AG04450 (cell line): Measurements from ENCODE around the gene DBNDD1. TPM values are rescaled to one million over a fixed set of nuclear protein-coding genes. Genes with fewer than 3 reads are reported as not detected.

Source experiments
- CTCF ChIA-PET: fragments of 300-600, 350-600 bp; formaldehyde crosslinking; extraction: SDS; loops from one replicate; lab custom pipeline; 2022; ENCODE audit warnings: antibody characterized with exemption, inconsistent platforms; lab: Charles Lee
- POLR2A ChIA-PET: fragments of 350-600 bp; formaldehyde crosslinking; extraction: SDS; loops from one replicate; lab custom pipeline; 2021; ENCODE audit warnings: antibody characterized with exemption, inconsistent platforms; lab: Yijun Ruan, JAX
- DNase-seq: peaks from one replicate; pipeline ENCODE4 v3.0.0-alpha.2; 2011; ENCODE audit warnings: low read depth, low spot score
- H3K27ac ChIP-seq: one replicate; pipeline ENCODE4 v1.5.1; 2012; ENCODE audit warnings: low read depth, low read length, control low read depth
- H3K27me3 ChIP-seq: one replicate; pipeline ENCODE4 v1.6.0; 2012; ENCODE audit warnings: low read length; ENCODE audit not compliant: control insufficient read depth, insufficient read depth
- H3K4me3 ChIP-seq: 2 replicates; pipeline ENCODE4 v1.5.1; 2011; ENCODE audit warnings: mild to moderate bottlenecking, low read depth, low read length, control low read depth
- H3K9me3 ChIP-seq: 2 replicates; pipeline ENCODE4 v1.5.1; 2012; ENCODE audit warnings: low read length; ENCODE audit not compliant: control insufficient read depth, insufficient read depth
- polyA plus RNA-seq: library from polyadenylated mRNA; depleted of rRNA; stranded (reverse); fragments of >200 nt; gene quantifications from 2 replicates; pipeline ENCODE4 v1.2.3, GENCODE V29; 2011
- TF ChIP-seq, protein P1 (sequence below): IDR thresholded peaks from 2 replicates; pipeline ENCODE4 v1.5.1; 2011; ENCODE audit warnings: low read depth, low read length, control low read depth, inconsistent platforms

The DBNDD1 gene
- polyA plus RNA-seq, 1 experiment: 9.2 TPM

DNA sequence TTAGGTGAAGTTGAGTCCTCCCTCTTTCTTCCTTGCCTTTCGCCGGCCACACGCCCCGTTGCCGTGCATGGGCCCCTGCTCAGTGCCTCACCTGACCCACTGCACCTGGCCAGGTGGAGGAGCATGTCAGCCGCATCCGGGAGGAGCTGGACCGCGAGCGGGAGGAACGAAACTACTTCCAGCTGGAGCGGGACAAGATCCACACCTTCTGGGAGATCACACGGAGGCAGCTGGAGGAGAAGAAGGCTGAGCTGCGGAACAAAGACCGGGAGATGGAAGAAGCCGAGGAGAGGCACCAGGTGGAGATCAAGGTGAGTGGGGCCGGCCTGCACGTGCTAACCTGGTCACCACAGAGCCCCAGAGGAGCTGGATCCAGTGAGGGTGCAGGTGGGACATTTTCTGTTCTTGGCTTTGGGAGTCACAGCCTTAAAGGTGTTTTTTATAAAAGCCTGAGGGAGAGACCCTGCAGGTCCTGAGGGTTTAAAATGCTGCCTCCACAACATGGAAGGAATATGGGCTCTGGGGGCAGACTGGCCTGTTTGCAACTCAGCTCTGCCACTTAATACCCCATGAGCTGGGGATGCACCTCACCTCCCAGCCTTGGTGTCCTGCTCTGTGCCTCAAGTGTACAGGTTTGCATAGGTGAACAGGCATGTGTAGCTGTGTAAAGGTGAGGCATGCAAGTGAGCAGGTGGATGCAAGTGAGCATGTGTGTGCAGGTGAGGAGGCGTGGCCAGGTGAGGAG lies 12.1 kb upstream of the DBNDD1 start:
- ChIA-PET POLR2A (interaction anchor here (0.6 kb wide), 1 partner anchor 44 kb away, joined by 6 read pairs; no protein-coding TSS in a partner anchor), CTCF (no interaction called here)
- Histone ChIP-seq H3K27me3 (no peaks in the 10 kb centered on the region), H3K27ac (peak overlapping the region; percentile 2), H3K4me3 (no peak overlapping the region), H3K9me3 (peaks cover 3% of the 10 kb centered on the region; the same call in 1 of the 2 replicates)
- TF ChIP-seq, protein P1, sequence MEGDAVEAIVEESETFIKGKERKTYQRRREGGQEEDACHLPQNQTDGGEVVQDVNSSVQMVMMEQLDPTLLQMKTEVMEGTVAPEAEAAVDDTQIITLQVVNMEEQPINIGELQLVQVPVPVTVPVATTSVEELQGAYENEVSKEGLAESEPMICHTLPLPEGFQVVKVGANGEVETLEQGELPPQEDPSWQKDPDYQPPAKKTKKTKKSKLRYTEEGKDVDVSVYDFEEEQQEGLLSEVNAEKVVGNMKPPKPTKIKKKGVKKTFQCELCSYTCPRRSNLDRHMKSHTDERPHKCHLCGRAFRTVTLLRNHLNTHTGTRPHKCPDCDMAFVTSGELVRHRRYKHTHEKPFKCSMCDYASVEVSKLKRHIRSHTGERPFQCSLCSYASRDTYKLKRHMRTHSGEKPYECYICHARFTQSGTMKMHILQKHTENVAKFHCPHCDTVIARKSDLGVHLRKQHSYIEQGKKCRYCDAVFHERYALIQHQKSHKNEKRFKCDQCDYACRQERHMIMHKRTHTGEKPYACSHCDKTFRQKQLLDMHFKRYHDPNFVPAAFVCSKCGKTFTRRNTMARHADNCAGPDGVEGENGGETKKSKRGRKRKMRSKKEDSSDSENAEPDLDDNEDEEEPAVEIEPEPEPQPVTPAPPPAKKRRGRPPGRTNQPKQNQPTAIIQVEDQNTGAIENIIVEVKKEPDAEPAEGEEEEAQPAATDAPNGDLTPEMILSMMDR: no peak
- no peak for DNase-seq

DNA sequence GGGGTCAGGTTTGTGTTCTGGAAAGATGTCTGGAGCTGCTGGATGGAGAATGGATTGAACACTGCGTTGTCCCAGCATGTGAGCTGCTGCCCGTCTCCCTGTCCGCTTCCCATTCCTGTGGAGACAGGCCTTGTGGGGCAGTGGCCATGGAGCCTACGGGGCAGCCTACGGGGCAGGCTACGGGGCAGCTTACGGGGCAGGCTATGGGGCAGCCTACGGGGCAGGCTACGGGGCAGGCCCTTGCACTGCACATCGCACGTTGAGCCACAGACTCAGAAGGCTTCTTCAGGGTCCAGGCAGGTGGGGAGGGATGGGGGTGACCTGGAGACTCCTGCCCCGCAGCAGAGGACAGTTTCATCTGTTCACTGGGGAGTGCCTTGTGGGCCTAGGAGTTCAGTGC lies 9.7 kb upstream of the DBNDD1 start:
- ChIA-PET POLR2A (no interaction called here), CTCF (no interaction called here)
- DNase-seq: no peak
- no peak overlapping the region for H3K4me3 ChIP-seq
- no peaks in the 10 kb centered on the region for H3K27me3 ChIP-seq
- no peak overlapping the region for H3K27ac ChIP-seq
- peaks cover 3% of the 10 kb centered on the region; the same call in 1 of the 2 replicates for H3K9me3 ChIP-seq
- TF ChIP-seq, protein P1: no peak

DNA sequence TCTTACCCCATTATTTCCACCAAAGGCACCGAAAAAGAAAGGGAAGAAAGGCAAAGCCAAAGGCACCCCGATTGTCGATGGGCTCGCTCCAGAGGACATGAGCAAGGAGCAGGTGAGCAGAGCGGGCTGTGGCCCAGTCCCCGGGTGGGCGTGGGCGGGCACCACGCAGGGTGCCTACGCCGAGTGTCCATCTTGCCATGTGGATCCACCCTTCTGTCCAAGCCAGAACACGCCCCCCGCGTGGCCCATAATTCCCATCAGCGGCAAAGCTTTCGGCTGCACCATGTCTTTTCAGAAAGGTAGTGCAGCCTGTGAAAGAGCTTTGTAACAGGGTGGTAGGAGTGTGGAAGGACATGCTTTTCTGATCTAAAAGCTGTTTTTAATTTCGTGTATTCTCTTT lies 8.4 kb upstream of the DBNDD1 start:
- POLR2A ChIA-PET: no interaction called here
- no peak overlapping the region for H3K4me3 ChIP-seq
- no peaks in the 10 kb centered on the region for H3K27me3 ChIP-seq
- TF ChIP-seq, protein P1: no peak
- CTCF ChIA-PET: no interaction called here
- no peak for DNase-seq
- H3K27ac ChIP-seq: no peak overlapping the region
- peaks cover 3% of the 10 kb centered on the region; the same call in 1 of the 2 replicates for H3K9me3 ChIP-seq

DNA sequence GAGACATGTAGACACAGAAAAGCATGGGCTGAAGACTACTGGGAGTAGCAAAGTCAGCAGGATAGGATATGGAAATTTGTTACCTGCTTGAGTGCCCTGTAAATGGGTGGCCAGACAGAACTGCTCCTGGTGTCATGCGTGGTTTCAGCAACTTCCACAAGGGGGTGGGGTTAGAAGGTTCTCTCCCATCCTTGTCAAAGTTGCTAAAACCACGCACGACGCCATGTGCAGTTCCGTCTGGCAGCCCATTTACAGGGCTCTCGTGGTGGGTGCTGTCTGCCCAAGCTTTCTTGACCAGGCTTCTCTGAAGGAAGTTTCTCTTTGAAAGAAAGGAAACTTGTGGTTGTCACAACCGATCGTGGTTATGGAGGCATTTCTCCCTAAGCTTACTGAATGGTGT lies 6.9 kb upstream of the DBNDD1 start:
- POLR2A ChIA-PET: no interaction called here
- no peak for DNase-seq
- H3K27ac ChIP-seq: no peak overlapping the region
- H3K4me3 ChIP-seq: no peak overlapping the region
- CTCF ChIA-PET: no interaction called here
- H3K9me3 ChIP-seq: no peaks in the 10 kb centered on the region; the same call in 1 of the 2 replicates
- TF ChIP-seq, protein P1: no peak
- no peaks in the 10 kb centered on the region for H3K27me3 ChIP-seq

DNA sequence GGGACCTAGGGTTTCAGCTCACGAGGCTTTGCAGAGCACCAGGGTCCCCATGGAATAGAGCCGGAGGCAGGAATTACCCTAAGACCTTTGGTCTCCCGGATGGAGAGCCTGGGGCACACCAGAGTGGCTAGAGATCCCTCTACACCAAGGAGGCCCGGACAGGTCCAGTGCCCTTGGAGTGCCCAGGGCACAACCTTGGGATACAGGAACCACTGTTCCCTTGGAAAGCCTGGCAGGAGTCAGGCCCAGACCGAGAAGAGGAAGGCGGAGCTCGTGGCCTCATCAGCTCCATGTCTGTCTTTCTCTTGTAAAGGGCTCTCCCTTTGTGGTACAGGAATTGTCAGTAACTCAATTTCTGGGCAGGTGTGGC lies 3.8 kb upstream of the DBNDD1 start:
- Histone ChIP-seq H3K27me3 (no peaks in the 10 kb centered on the region), H3K27ac (peak overlapping the region; percentile 31), H3K9me3 (no peaks in the 10 kb centered on the region; the same call in 1 of the 2 replicates), H3K4me3 (peak overlapping the region; percentile 79)
- DNase-seq: no peak
- TF ChIP-seq, protein P1: no peak
- ChIA-PET POLR2A (no interaction called here), CTCF (no interaction called here)
